H1 (cell line): ENCODE measurements around the gene SMARCE1. TPM values are rescaled to one million over a fixed set of nuclear protein-coding genes. Genes with fewer than 3 reads are reported as not detected.
A peak's percentile ranks its signal among the peaks of the same experiment; 100 is the strongest.

ENCODE experiments used
- CTCF ChIA-PET: fragments of 300-600 bp; sonication (Branson Sonifier 250); formaldehyde crosslinking; loops from one replicate; lab custom pipeline; 2021; ENCODE audit not compliant: partially characterized antibody; lab: Charles Lee
- POLR2A ChIA-PET: fragments of 300-600 bp; sonication (Branson Sonifier 250); formaldehyde crosslinking; loops from one replicate; lab custom pipeline; 2021; ENCODE audit warnings: inconsistent platforms; ENCODE audit not compliant: partially characterized antibody; lab: Charles Lee
- DNase-seq, 2 experiments: peaks; one replicate each; pipeline versions ENCODE4 v3.0.0 to v3.0.0-alpha.2; 2010 to 2022; ENCODE audit warnings: low spot score in 2 of 2, low read depth in 1 of 2, mixed read lengths in 1 of 2
- FAIRE-seq: peaks from 2 replicates; lab custom pipeline; 2011; peaks lifted over from hg19 to GRCh38; lab: Jason Lieb, UNC
- H2AFZ ChIP-seq: 2 replicates; pipeline ENCODE4 v1.8.1; 2012; ENCODE audit warnings: low read length, inconsistent platforms
- H2AK5ac ChIP-seq: 2 replicates; pipeline ENCODE4 v1.6.1; 2013; ENCODE audit warnings: low read depth, low read length
- H2BK120ac ChIP-seq: replicated peaks from 2 replicates; pipeline ENCODE3; 2013; ENCODE audit warnings: low read depth, low read length, inconsistent platforms
- H2BK12ac ChIP-seq: 2 replicates; pipeline ENCODE4 v1.6.1; 2013; ENCODE audit warnings: low read depth, low read length
- H2BK15ac ChIP-seq: 2 replicates; pipeline ENCODE4 v1.6.1; 2013; ENCODE audit warnings: low read length
- H2BK20ac ChIP-seq: 2 replicates; pipeline ENCODE4 v1.6.1; 2013; ENCODE audit warnings: low read length
- H2BK5ac ChIP-seq: 2 replicates; pipeline ENCODE4 v1.6.1; 2013; ENCODE audit warnings: low read depth, low read length
- H3K14ac ChIP-seq: 2 replicates; pipeline ENCODE4 v1.6.1; 2013; ENCODE audit warnings: inconsistent platforms; ENCODE audit not compliant: insufficient read length
- H3K18ac ChIP-seq: 2 replicates; pipeline ENCODE4 v1.6.1; 2013; ENCODE audit warnings: low read length; ENCODE audit errors: extremely low read depth
- H3K23ac ChIP-seq: 2 replicates; pipeline ENCODE4 v1.6.1; 2013; ENCODE audit warnings: inconsistent platforms; ENCODE audit not compliant: insufficient read length
- H3K23me2 ChIP-seq: 2 replicates; pipeline ENCODE4 v1.6.1; 2013; ENCODE audit warnings: low read depth, low read length
- H3K27ac ChIP-seq: 2 replicates; pipeline ENCODE4 v1.6.1; 2011; ENCODE audit warnings: low read depth, low read length, inconsistent platforms
- H3K27me3 ChIP-seq, 4 experiments: replicated peaks in 1 of 4; 1 replicate in 1 of 4; 2 replicates in 3 of 4; pipeline versions ENCODE4 v1.6.1 to v1.8.1; 2011 to 2013; ENCODE audit warnings: low read length in 3 of 4, mild to moderate bottlenecking in 3 of 4, inconsistent platforms in 2 of 4, mixed read lengths in 2 of 4, moderate library complexity in 1 of 4; ENCODE audit not compliant: control insufficient read depth in 3 of 4, insufficient read depth in 3 of 4; ENCODE audit errors: extremely low read depth in 1 of 4
- H3K36me3 ChIP-seq, 4 experiments: 2 replicates each; pipeline versions ENCODE4 v1.6.1 to v1.8.1; 2011 to 2013; ENCODE audit warnings: mild to moderate bottlenecking in 4 of 4, low read length in 3 of 4, moderate library complexity in 2 of 4, control low read depth in 1 of 4, inconsistent platforms in 1 of 4; ENCODE audit not compliant: insufficient read depth in 4 of 4, control insufficient read depth in 2 of 4
- H3K4ac ChIP-seq: replicated peaks from 2 replicates; pipeline ENCODE3; 2013; ENCODE audit warnings: low read length, low read depth, mixed read lengths, inconsistent platforms; ENCODE audit not compliant: insufficient read length
- H3K4me1 ChIP-seq, 4 experiments: replicated peaks in 1 of 4; 1 replicate in 1 of 4; 2 replicates in 3 of 4; pipeline versions ENCODE4 v1.6.1 to v1.8.1; 2011 to 2013; ENCODE audit warnings: low read length in 3 of 4, inconsistent platforms in 2 of 4, mixed read lengths in 1 of 4; ENCODE audit not compliant: insufficient read depth in 4 of 4, control insufficient read depth in 3 of 4
- H3K4me2 ChIP-seq, 2 experiments: 2 replicates each; pipeline versions ENCODE4 v1.6.1 to v1.8.1; 2011 to 2013; ENCODE audit warnings: low read depth in 2 of 2, low read length in 2 of 2, control low read depth in 1 of 2, inconsistent platforms in 1 of 2, mild to moderate bottlenecking in 1 of 2; ENCODE audit not compliant: insufficient read depth in 1 of 2
- H3K4me3 ChIP-seq, 4 experiments: fragments of 200-600, 300-600 bp in 1 of 4; sonication (generic), shearing (Covaris generic), sonication (Bioruptor Twin) in 1 of 4; 2 replicates each; pipeline versions ENCODE4 v1.5.1 to v1.8.1; 2011 to 2016; ENCODE audit warnings: low read length in 4 of 4, low read depth in 3 of 4, control low read depth in 2 of 4, inconsistent platforms in 2 of 4, mild to moderate bottlenecking in 2 of 4, mixed read lengths in 1 of 4, moderate library complexity in 1 of 4; ENCODE audit not compliant: insufficient read depth in 2 of 4; ENCODE audit errors: extremely low read depth in 1 of 4
- H3K56ac ChIP-seq: replicated peaks from 2 replicates; pipeline ENCODE3; 2013; ENCODE audit warnings: low read depth, mild to moderate bottlenecking, mixed read lengths, low read length, inconsistent platforms; ENCODE audit not compliant: insufficient read length
- H3K79me1 ChIP-seq: 2 replicates; pipeline ENCODE4 v1.6.1; 2013; ENCODE audit warnings: low read depth, low read length, control low read depth
- H3K79me2 ChIP-seq, 2 experiments: 2 replicates each; pipeline versions ENCODE4 v1.6.1 to v1.8.1; 2012 to 2013; ENCODE audit warnings: low read length in 2 of 2, mild to moderate bottlenecking in 2 of 2, inconsistent platforms in 1 of 2; ENCODE audit not compliant: insufficient read depth in 2 of 2, control insufficient read depth in 1 of 2
- H3K9ac ChIP-seq, 4 experiments: replicated peaks in 1 of 4; 1 replicate in 1 of 4; 2 replicates in 3 of 4; pipeline versions ENCODE4 v1.6.1 to v1.8.1; 2011 to 2013; ENCODE audit warnings: low read depth in 3 of 4, low read length in 3 of 4, control low read depth in 2 of 4, mild to moderate bottlenecking in 2 of 4, moderate library complexity in 2 of 4, inconsistent platforms in 1 of 4; ENCODE audit errors: extremely low read depth in 1 of 4
- H3K9me3 ChIP-seq, 2 experiments: 2 replicates each; pipeline versions ENCODE4 v1.6.1 to v1.8.1; 2012 to 2013; ENCODE audit warnings: mild to moderate bottlenecking in 2 of 2, moderate library complexity in 2 of 2, control low read depth in 1 of 2, inconsistent platforms in 1 of 2, low read depth in 1 of 2, low read length in 1 of 2, mixed read lengths in 1 of 2; ENCODE audit not compliant: insufficient read depth in 2 of 2
- H4K20me1 ChIP-seq, 2 experiments: replicated peaks in 1 of 2; 2 replicates each; pipeline versions ENCODE3 to v1.8.1; 2011 to 2013; ENCODE audit warnings: inconsistent platforms in 2 of 2, low read length in 2 of 2, mild to moderate bottlenecking in 1 of 2; ENCODE audit not compliant: insufficient read depth in 2 of 2, control insufficient read depth in 1 of 2
- H4K5ac ChIP-seq: 2 replicates; pipeline ENCODE4 v1.6.1; 2013; ENCODE audit warnings: low read length, low read depth, mixed read lengths, inconsistent platforms; ENCODE audit not compliant: insufficient read length
- H4K8ac ChIP-seq: 2 replicates; pipeline ENCODE4 v1.8.0; 2013; ENCODE audit warnings: mild to moderate bottlenecking, moderate library complexity, low read length, inconsistent platforms; ENCODE audit not compliant: insufficient read depth; ENCODE audit errors: extremely low read depth
- H4K91ac ChIP-seq: replicated peaks from 2 replicates; pipeline ENCODE3; 2013; ENCODE audit warnings: low read length, mixed read lengths, inconsistent platforms; ENCODE audit not compliant: insufficient read length
- BCL11A ChIP-seq, 2 experiments: IDR thresholded peaks; one replicate each; pipeline ENCODE4 v1.6.1; 2011; ENCODE audit warnings: low read depth in 2 of 2, low read length in 2 of 2, mild to moderate bottlenecking in 2 of 2
- E2F6 ChIP-seq: IDR thresholded peaks from 2 replicates; pipeline ENCODE4 v1.6.1; 2012; ENCODE audit warnings: inconsistent platforms
- KDM5A ChIP-seq: fragments of 200-600 bp; IDR thresholded peaks from 2 replicates; pipeline ENCODE4 v1.7.1; 2012; ENCODE audit warnings: mild to moderate bottlenecking, low read length, inconsistent platforms, mixed read lengths
- SP4 ChIP-seq: IDR thresholded peaks from 2 replicates; pipeline ENCODE4 v1.6.1; 2012; ENCODE audit warnings: low read length, inconsistent platforms
- WGBS, 2 experiments: shearing (Covaris generic) in 1 of 2; methylation state at CpG; one replicate each; pipeline versions ENCODE4 v1.1.6 to v1.1.7; 2013 to 2015; ENCODE audit warnings: low lambda C conversion rate in 2 of 2, mixed read lengths in 2 of 2, inconsistent platforms in 1 of 2, low coverage in 1 of 2, missing lambda C conversion rate in 1 of 2; ENCODE audit not compliant: insufficient replicate concordance in 2 of 2, insufficient coverage in 1 of 2, insufficient read length in 1 of 2; ENCODE audit errors: extremely low coverage in 1 of 2, missing lambda C conversion rate in 1 of 2; 5-methylcytosine and 5-hydroxymethylcytosine counted together
- polyA plus RNA-seq, 7 experiments: library from polyadenylated mRNA; depleted of rRNA in 3 of 7; stranded (reverse) in 5 of 7; unstranded in 2 of 7; fragments of >200 nt in 5 of 7; fragments of 200-250 nt in 2 of 7; gene quantifications; 1 replicate in 5 of 7; 2 replicates in 1 of 7; 4 replicates in 1 of 7; pipeline versions ENCODE4 v1.2.1 to v1.2.3, GENCODE V29; 2011 to 2013; ENCODE audit warnings: missing spikeins in 2 of 7, mixed read lengths in 2 of 7
- total RNA-seq: library from RNA; stranded (reverse); fragmentation: NEBNext Ultra II Directional; extraction: Animal tissue kit (Norgen Biotek cat#: 25700); gene quantifications from 2 replicates; pipeline ENCODE4 v1.2.1, GENCODE V29; 2021
- TF ChIP-seq, protein P1 (sequence below): IDR thresholded peaks from 2 replicates; pipeline ENCODE4 v1.6.1; 2012; ENCODE audit warnings: inconsistent platforms
- TF ChIP-seq, protein P2 (sequence below): IDR thresholded peaks from 2 replicates; pipeline ENCODE4 v1.6.1; 2011; ENCODE audit warnings: low read depth, mild to moderate bottlenecking, low read length; ENCODE audit not compliant: insufficient read depth
- TF ChIP-seq, protein P3 (sequence below): IDR thresholded peaks from 2 replicates; pipeline ENCODE4 v1.6.1; 2011; ENCODE audit warnings: low read length, improper control_type of control experiment

The SMARCE1 gene
- total and polyA plus RNA-seq, 2 of the 8 experiments (the other 6 are each of a cell fraction or from before 2014, with no cell fraction given) = 30.7 to 131 TPM

- H4K20me1 ChIP-seq = no peaks in the 10 kb centered on the region
- H2AFZ ChIP-seq = no peak overlapping the region
- no peak overlapping the region for H3K56ac ChIP-seq
- no peak overlapping the region for H4K5ac ChIP-seq
- H3K36me3 ChIP-seq = no peaks in the 10 kb centered on the region
- no peaks in the 10 kb centered on the region; a peak in 1 of 7 replicates for H3K27me3 ChIP-seq
- no peak overlapping the region for H2AK5ac ChIP-seq
- no peak for DNase-seq
- H3K4ac ChIP-seq = no peak overlapping the region
- no peak overlapping the region for H3K9ac ChIP-seq
- no peak overlapping the region for H2BK15ac ChIP-seq
- no peak overlapping the region for H2BK20ac ChIP-seq
- peaks cover 0 to 3% (median 0%) of the 10 kb centered on the region in 4 experiments; a peak in 2 of 7 replicates for H3K4me1 ChIP-seq
- 86% methylated on average over 7 of the region's 7 CpGs; no CpG with 5 or more reads in 1 of the 2 experiments for WGBS, 2 experiments
- no peak overlapping the region for H2BK5ac ChIP-seq
- H3K79me2 ChIP-seq = no peaks in the 10 kb centered on the region
- H3K23ac ChIP-seq = no peak overlapping the region
- peak; percentile 82 for FAIRE-seq
- TF ChIP-seq, protein P1, sequence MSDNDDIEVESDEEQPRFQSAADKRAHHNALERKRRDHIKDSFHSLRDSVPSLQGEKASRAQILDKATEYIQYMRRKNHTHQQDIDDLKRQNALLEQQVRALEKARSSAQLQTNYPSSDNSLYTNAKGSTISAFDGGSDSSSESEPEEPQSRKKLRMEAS = peak; percentile 66; the same call in 1 of the 2 replicates
- TF ChIP-seq BCL11A (IDR thresholded peaks at IDR 0.05; ENCODE audit: low read depth in 2 of 2, low read length in 2 of 2) (no peak), SP4 (peak; percentile 57; the same call in 1 of the 2 replicates), E2F6 (peak; percentile 66; the same call in 1 of the 2 replicates), KDM5A (no peak)
- TF ChIP-seq, protein P2, sequence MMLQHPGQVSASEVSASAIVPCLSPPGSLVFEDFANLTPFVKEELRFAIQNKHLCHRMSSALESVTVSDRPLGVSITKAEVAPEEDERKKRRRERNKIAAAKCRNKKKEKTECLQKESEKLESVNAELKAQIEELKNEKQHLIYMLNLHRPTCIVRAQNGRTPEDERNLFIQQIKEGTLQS = peak; percentile 69; the same call in 1 of the 2 replicates
- TF ChIP-seq, protein P3, sequence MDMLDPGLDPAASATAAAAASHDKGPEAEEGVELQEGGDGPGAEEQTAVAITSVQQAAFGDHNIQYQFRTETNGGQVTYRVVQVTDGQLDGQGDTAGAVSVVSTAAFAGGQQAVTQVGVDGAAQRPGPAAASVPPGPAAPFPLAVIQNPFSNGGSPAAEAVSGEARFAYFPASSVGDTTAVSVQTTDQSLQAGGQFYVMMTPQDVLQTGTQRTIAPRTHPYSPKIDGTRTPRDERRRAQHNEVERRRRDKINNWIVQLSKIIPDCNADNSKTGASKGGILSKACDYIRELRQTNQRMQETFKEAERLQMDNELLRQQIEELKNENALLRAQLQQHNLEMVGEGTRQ = peak; percentile 89
- CTCF ChIA-PET = interaction anchor here (1.3 kb wide), 1 partner anchor 34 kb away, joined by 3 read pairs; no protein-coding TSS in a partner anchor
- H3K23me2 ChIP-seq = no peaks in the 10 kb centered on the region
- H2BK120ac ChIP-seq = no peak overlapping the region
- no peak overlapping the region for H4K8ac ChIP-seq
- H3K27ac ChIP-seq = no peak overlapping the region
- POLR2A ChIA-PET = interaction anchor here (1.6 kb wide), 1 partner anchor 52 kb away, joined by 4 read pairs; no protein-coding TSS in a partner anchor
- H3K4me3 ChIP-seq = no peak overlapping the region
- no peaks in the 10 kb centered on the region for H3K79me1 ChIP-seq
- H3K14ac ChIP-seq = no peak overlapping the region
- H3K4me2 ChIP-seq = no peak overlapping the region
- H3K9me3 ChIP-seq = no peaks in the 10 kb centered on the region
- H4K91ac ChIP-seq = no peak overlapping the region
- H3K18ac ChIP-seq = no peak overlapping the region
- H2BK12ac ChIP-seq = no peak overlapping the region
Measured at GRCh38 chr17:40596261-40596919, 51.2 kb downstream of the SMARCE1 start.
